Progenitor cell of endocrine pancreas (in vitro differentiated cells): ENCODE results near the gene PTPRR. TPM values are rescaled to one million over a fixed set of nuclear protein-coding genes. Genes with fewer than 3 reads are reported as not detected.

Experiments used
- DNase-seq: peaks from one replicate; pipeline ENCODE4 v3.0.0; 2021; ENCODE audit warnings: low spot score; ENCODE audit not compliant: unreplicated experiment
- H3K27ac Mint-ChIP-seq: 2 replicates; pipeline ENCODE4 v1.8.0; 2021; ENCODE audit warnings: mild to moderate bottlenecking, moderate library complexity, mixed read lengths
- H3K27me3 Mint-ChIP-seq: 2 replicates; pipeline ENCODE4 v1.8.0; 2021; ENCODE audit warnings: mixed read lengths
- H3K36me3 Mint-ChIP-seq: 2 replicates; pipeline ENCODE4 v1.8.0; 2022; ENCODE audit warnings: mixed read lengths; ENCODE audit not compliant: insufficient read depth
- H3K4me1 Mint-ChIP-seq: 2 replicates; pipeline ENCODE4 v1.8.0; 2021; ENCODE audit warnings: low read depth, mixed read lengths
- H3K4me3 Mint-ChIP-seq: 2 replicates; pipeline ENCODE4 v1.8.0; 2021; ENCODE audit warnings: low read depth, mild to moderate bottlenecking, moderate library complexity, mixed read lengths
- H3K9me3 Mint-ChIP-seq: 2 replicates; pipeline ENCODE4 v1.8.0; 2021; ENCODE audit warnings: low read depth, mixed read lengths
- CTCF ChIP-seq: fragments of 200-600 bp; sonication (generic); IDR thresholded peaks from one replicate; pipeline ENCODE4 v1.5.0; 2021; ENCODE audit warnings: antibody characterized with exemption, mild to moderate bottlenecking; ENCODE audit not compliant: unreplicated experiment
- total RNA-seq: library from RNA; stranded (reverse); gene quantifications from 2 replicates; pipeline ENCODE4 v1.2.1, GENCODE V29; 2021

Gene PTPRR
- total RNA-seq, 1 donor from 2014 or later: 0.38 TPM

DNA sequence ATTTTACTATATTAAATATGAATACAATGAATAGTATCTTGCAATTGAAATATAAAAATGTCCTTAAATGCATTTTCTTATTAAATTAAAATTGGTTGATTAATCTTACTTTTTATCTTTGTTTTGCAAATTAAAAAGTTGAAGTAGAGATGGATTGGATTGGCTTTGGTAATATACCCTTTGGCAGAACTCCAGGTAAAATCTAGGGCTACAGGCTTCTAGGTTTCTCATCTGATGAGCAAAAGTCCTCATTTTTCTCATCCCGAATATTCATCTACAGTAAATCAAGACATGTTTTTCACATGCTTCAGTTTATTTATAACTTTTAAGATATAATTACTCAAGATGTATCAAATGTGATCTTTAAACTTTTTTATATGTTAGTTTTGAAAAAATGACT lies 2.2 kb downstream of the PTPRR start:
- peaks cover 6% of the 10 kb centered on the region for H3K4me1 Mint-ChIP-seq
- H3K27me3 Mint-ChIP-seq: peaks cover 46% of the 10 kb centered on the region
- TF ChIP-seq CTCF: no peak
- no peak overlapping the region for H3K27ac Mint-ChIP-seq
- H3K4me3 Mint-ChIP-seq: no peak overlapping the region
- no peak for DNase-seq
- H3K9me3 Mint-ChIP-seq: no peaks in the 10 kb centered on the region
- H3K36me3 Mint-ChIP-seq: no peaks in the 10 kb centered on the region

DNA sequence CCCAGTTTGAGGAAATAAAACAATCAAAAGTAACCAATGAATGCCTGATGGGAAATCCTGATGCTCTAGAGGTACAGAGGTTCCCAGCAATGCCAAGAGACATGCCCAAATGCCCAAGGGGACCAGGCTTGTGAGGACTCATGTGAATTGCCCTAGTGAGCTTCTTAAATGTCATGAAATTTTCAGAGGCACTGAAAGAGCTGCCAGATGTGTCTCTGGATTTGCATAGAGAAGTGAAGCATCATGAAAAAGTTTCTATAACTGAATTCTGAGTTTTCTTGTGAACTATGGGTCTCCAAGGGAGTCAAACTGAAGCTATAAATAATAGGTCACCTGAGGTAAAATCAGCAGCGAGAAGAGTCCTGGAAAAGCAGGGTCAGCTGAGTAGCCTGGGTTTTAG lies 9.9 kb downstream of the PTPRR start:
- Mint-ChIP-seq H3K27me3 (peaks cover 8% of the 10 kb centered on the region), H3K4me1 (no peaks in the 10 kb centered on the region), H3K36me3 (no peaks in the 10 kb centered on the region), H3K4me3 (no peak overlapping the region), H3K27ac (no peak overlapping the region), H3K9me3 (no peaks in the 10 kb centered on the region)
- no peak for DNase-seq
- TF ChIP-seq CTCF: no peak

DNA sequence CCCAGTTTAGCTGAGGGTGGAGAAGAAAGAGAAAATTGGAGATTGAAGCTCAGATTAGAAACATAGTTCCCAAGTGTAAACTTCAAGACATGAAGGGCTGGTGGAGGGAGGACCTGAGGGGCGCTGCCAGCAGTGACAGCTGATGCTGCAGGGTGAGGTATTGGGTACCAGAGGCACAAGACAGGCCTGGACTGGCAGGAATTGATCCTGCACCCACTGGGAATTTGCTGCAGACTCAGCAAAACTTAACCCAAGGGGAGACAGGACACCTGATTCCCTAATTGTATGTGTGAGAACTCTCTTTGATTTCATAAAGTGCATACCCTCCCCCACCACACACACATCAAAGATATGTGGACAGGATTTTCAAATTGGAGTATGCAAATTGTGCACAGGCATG lies 11.6 kb downstream of the PTPRR start:
- H3K27ac Mint-ChIP-seq: no peak overlapping the region

DNA sequence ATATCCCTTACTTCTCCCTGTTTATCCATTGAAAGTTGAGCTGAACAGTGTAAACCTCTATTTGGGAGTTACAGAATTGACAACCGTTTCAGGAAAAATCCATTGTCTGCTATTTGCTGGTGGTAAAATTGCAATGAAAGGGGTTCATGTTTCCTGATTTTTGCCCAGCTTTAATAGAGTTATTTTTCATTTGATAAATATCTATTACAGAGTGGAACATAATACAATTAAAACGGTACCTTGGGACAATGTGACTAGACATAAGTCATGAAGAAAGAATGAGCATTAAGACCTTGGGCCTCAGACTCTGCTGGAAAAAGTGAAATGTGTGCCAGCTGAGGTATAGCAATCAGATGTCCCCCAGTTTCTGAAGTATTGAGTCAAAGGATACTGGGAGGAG lies 13.1 kb downstream of the PTPRR start:
- no peak for DNase-seq
- Mint-ChIP-seq H3K4me1 (no peaks in the 10 kb centered on the region), H3K27me3 (no peaks in the 10 kb centered on the region), H3K36me3 (no peaks in the 10 kb centered on the region), H3K4me3 (no peak overlapping the region), H3K27ac (no peak overlapping the region), H3K9me3 (no peaks in the 10 kb centered on the region)
- TF ChIP-seq CTCF: no peak

More for the DNA sequence above, 11.6 kb downstream of the PTPRR start:
- Mint-ChIP-seq H3K36me3 (no peaks in the 10 kb centered on the region), H3K4me3 (no peak overlapping the region), H3K27me3 (peaks cover 3% of the 10 kb centered on the region), H3K9me3 (no peaks in the 10 kb centered on the region), H3K4me1 (no peaks in the 10 kb centered on the region)
- DNase-seq: no peak
- TF ChIP-seq CTCF: no peak

- no peak for DNase-seq
- H3K4me1 Mint-ChIP-seq: no peaks in the 10 kb centered on the region
- no peaks in the 10 kb centered on the region for H3K36me3 Mint-ChIP-seq
- TF ChIP-seq CTCF: no peak
- H3K27me3 Mint-ChIP-seq: no peaks in the 10 kb centered on the region
- H3K27ac Mint-ChIP-seq: no peak overlapping the region
- H3K4me3 Mint-ChIP-seq: no peak overlapping the region
- peaks cover 4% of the 10 kb centered on the region for H3K9me3 Mint-ChIP-seq
Measured at GRCh38 chr12:70895956-70896355, 24.6 kb downstream of the PTPRR start.
